H9 (cell line): Measurements from ENCODE around the gene C5orf58. TPM values are rescaled to one million over a fixed set of nuclear protein-coding genes. Genes with fewer than 3 reads are reported as not detected.

Experiments
- DNase-seq: peaks from one replicate; pipeline ENCODE4 v3.0.0-alpha.2; 2017
- H2AFZ ChIP-seq: one replicate; pipeline ENCODE4 v1.6.1; 2013; ENCODE audit warnings: mild to moderate bottlenecking, low read length, control low read depth, moderate library complexity
- H2AK5ac ChIP-seq: 2 replicates; pipeline ENCODE4 v1.6.1; 2013; ENCODE audit warnings: low read length, control low read depth, mixed read lengths; ENCODE audit not compliant: insufficient read length
- H2BK120ac ChIP-seq: one replicate; pipeline ENCODE4 v1.6.1; 2013; ENCODE audit warnings: low read depth, mild to moderate bottlenecking, low read length, control low read depth, inconsistent platforms; ENCODE audit not compliant: poor library complexity, severe bottlenecking
- H2BK12ac ChIP-seq: 2 replicates; pipeline ENCODE4 v1.6.1; 2013; ENCODE audit warnings: low read length, control low read depth, mixed read lengths, low read depth; ENCODE audit not compliant: insufficient read length
- H2BK15ac ChIP-seq: 2 replicates; pipeline ENCODE4 v1.6.1; 2013; ENCODE audit warnings: low read depth, low read length, control low read depth
- H2BK20ac ChIP-seq: one replicate; pipeline ENCODE4 v1.6.1; 2013; ENCODE audit warnings: low read depth, mild to moderate bottlenecking, low read length, control low read depth, inconsistent platforms; ENCODE audit not compliant: poor library complexity, severe bottlenecking
- H2BK5ac ChIP-seq: 2 replicates; pipeline ENCODE4 v1.6.1; 2013; ENCODE audit warnings: low read length, control low read depth, mixed read lengths; ENCODE audit not compliant: insufficient read length
- H3K14ac ChIP-seq: 2 replicates; pipeline ENCODE4 v1.6.1; 2013; ENCODE audit warnings: low read length, control low read depth; ENCODE audit not compliant: insufficient read depth
- H3K18ac ChIP-seq: 2 replicates; pipeline ENCODE4 v1.6.1; 2013; ENCODE audit warnings: low read depth, mild to moderate bottlenecking, mixed read lengths, low read length, control low read depth; ENCODE audit not compliant: insufficient read length
- H3K23ac ChIP-seq: 2 replicates; pipeline ENCODE4 v1.6.1; 2013; ENCODE audit warnings: low read length, control low read depth, mixed read lengths, low read depth; ENCODE audit not compliant: insufficient read length
- H3K23me2 ChIP-seq: 2 replicates; pipeline ENCODE4 v1.6.1; 2013; ENCODE audit warnings: low read depth, mild to moderate bottlenecking, mixed read lengths, low read length, control low read depth; ENCODE audit not compliant: insufficient read length, poor library complexity, severe bottlenecking
- H3K27ac ChIP-seq: 2 replicates; pipeline ENCODE4 v1.5.1; 2013; ENCODE audit warnings: low read length, control low read depth, mixed read lengths, low read depth; ENCODE audit not compliant: insufficient read length
- H3K27me3 ChIP-seq: 2 replicates; pipeline ENCODE4 v1.6.1; 2013; ENCODE audit warnings: low read length, control low read depth, inconsistent platforms; ENCODE audit not compliant: insufficient read depth
- H3K4ac ChIP-seq: 2 replicates; pipeline ENCODE4 v1.6.1; 2013; ENCODE audit warnings: low read depth, mild to moderate bottlenecking, control low read depth, inconsistent platforms, low read length, moderate library complexity
- H3K4me1 ChIP-seq: 2 replicates; pipeline ENCODE4 v1.6.1; 2013; ENCODE audit warnings: low read length, control low read depth, inconsistent platforms; ENCODE audit not compliant: insufficient read depth
- H3K4me2 ChIP-seq: 2 replicates; pipeline ENCODE4 v1.6.1; 2013; ENCODE audit warnings: low read length, control low read depth, mixed read lengths; ENCODE audit not compliant: insufficient read length, insufficient read depth
- H3K56ac ChIP-seq: 2 replicates; pipeline ENCODE4 v1.6.1; 2013; ENCODE audit warnings: low read depth, mild to moderate bottlenecking, mixed read lengths, low read length, control low read depth; ENCODE audit not compliant: insufficient read length
- H3K79me1 ChIP-seq: 2 replicates; pipeline ENCODE4 v1.6.1; 2013; ENCODE audit warnings: low read depth, mild to moderate bottlenecking, moderate library complexity, low read length, control low read depth, inconsistent platforms; ENCODE audit not compliant: insufficient read depth, poor library complexity, severe bottlenecking
- H3K79me2 ChIP-seq: 2 replicates; pipeline ENCODE4 v1.6.1; 2013; ENCODE audit warnings: low read length, control low read depth, inconsistent platforms; ENCODE audit not compliant: insufficient read depth
- H3K9ac ChIP-seq: 2 replicates; pipeline ENCODE4 v1.6.1; 2013; ENCODE audit warnings: low read length, control low read depth, mixed read lengths; ENCODE audit not compliant: insufficient read length; ENCODE audit errors: extremely low read depth
- H3K9me3 ChIP-seq: one replicate; pipeline ENCODE4 v1.6.1; 2013; ENCODE audit warnings: low read depth, low read length, inconsistent platforms; ENCODE audit not compliant: control insufficient read depth
- H3T11ph ChIP-seq: one replicate; pipeline ENCODE4 v1.6.1; 2013; ENCODE audit warnings: mild to moderate bottlenecking, low read length, control low read depth, inconsistent platforms
- H4K20me1 ChIP-seq: one replicate; pipeline ENCODE4 v1.6.1; 2013; ENCODE audit not compliant: control insufficient read depth, insufficient read length, insufficient read depth
- H4K5ac ChIP-seq: 2 replicates; pipeline ENCODE4 v1.6.1; 2013; ENCODE audit warnings: low read depth, mild to moderate bottlenecking, mixed read lengths, low read length, control low read depth; ENCODE audit not compliant: insufficient read length
- H4K8ac ChIP-seq: replicated peaks from 2 replicates; pipeline ENCODE4 v1.6.1; 2013; ENCODE audit warnings: low read length, control low read depth, mixed read lengths, low read depth; ENCODE audit not compliant: insufficient read length
- H4K91ac ChIP-seq: 2 replicates; pipeline ENCODE4 v1.6.1; 2013; ENCODE audit warnings: low read depth, mild to moderate bottlenecking, moderate library complexity, mixed read lengths, low read length, control low read depth; ENCODE audit not compliant: insufficient read length
- H3K27ac Mint-ChIP-seq, 3 experiments: 2 replicates in 2 of 3; 3 replicates in 1 of 3; pipeline ENCODE4 v1.8.0; 2020 to 2021; ENCODE audit warnings: mixed read lengths in 3 of 3, mild to moderate bottlenecking in 1 of 3, moderate library complexity in 1 of 3
- H3K27me3 Mint-ChIP-seq: 2 replicates; pipeline ENCODE4 v1.8.0; 2021; ENCODE audit warnings: low read depth, mild to moderate bottlenecking, moderate library complexity, mixed read lengths
- H3K36me3 Mint-ChIP-seq, 3 experiments: 2 replicates in 2 of 3; 3 replicates in 1 of 3; pipeline ENCODE4 v1.8.0; 2020 to 2021; ENCODE audit warnings: low read depth in 3 of 3, mixed read lengths in 3 of 3; ENCODE audit not compliant: insufficient read depth in 1 of 3
- H3K4me1 Mint-ChIP-seq, 2 experiments: 2 replicates each; pipeline ENCODE4 v1.8.0; 2020; ENCODE audit warnings: mixed read lengths in 2 of 2
- H3K4me3 Mint-ChIP-seq, 2 experiments: 2 replicates in 1 of 2; 3 replicates in 1 of 2; pipeline ENCODE4 v1.8.0; 2020 to 2021; ENCODE audit warnings: mild to moderate bottlenecking in 2 of 2, mixed read lengths in 2 of 2, moderate library complexity in 1 of 2
- H3K9me3 Mint-ChIP-seq, 2 experiments: 2 replicates in 1 of 2; 3 replicates in 1 of 2; pipeline ENCODE4 v1.8.0; 2020; ENCODE audit warnings: mild to moderate bottlenecking in 2 of 2, mixed read lengths in 2 of 2, moderate library complexity in 1 of 2
- WGBS: extraction: QIAGEN DNeasy Blood & Tissue Kit; methylation state at CpG from one replicate; pipeline ENCODE4 v1.1.7; 2013; ENCODE audit warnings: missing lambda C conversion rate, low lambda C conversion rate, mixed read lengths; ENCODE audit not compliant: insufficient read length; ENCODE audit errors: extremely low coverage; 5-methylcytosine and 5-hydroxymethylcytosine counted together
- total RNA-seq: library from RNA; stranded (reverse); gene quantifications from 2 replicates; pipeline ENCODE4 v1.2.1, GENCODE V29; 2021
- TF ChIP-seq, protein P1 (sequence below): fragments of 200-600 bp; sonication (generic); conservative IDR thresholded peaks from 3 replicates; pipeline ENCODE4 v1.8.0; 2021; ENCODE audit warnings: antibody characterized with exemption, mild to moderate bottlenecking

The C5orf58 gene
- total RNA-seq, 1 experiment from 2014 or later = 0.90 TPM

DNA sequence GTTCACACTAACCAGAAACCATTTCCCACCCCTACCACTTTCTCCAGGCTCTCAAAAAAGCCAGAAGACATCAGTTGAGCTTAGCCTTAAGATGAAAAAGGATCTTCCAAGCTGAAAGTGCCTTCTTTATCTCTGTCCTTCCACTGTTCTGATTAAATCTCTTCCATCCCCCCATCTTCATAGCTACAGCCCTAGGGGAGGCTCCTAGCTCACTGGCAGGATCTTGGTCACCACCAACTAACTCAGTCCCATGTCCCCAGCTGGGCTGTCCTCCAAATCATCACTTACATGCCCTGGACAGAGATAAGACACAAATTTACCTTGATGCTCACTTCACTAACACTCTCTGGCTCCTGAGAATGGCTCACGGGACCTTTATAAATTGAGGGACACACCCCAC lies 50.5 kb downstream of the C5orf58 start:
- Mint-ChIP-seq H3K27me3 (peaks cover 7% of the 10 kb centered on the region), H3K36me3 (peaks cover 7 to 21% (median 13%) of the 10 kb centered on the region in 3 experiments), H3K9me3 (peaks cover 19 to 29% of the 10 kb centered on the region in 2 experiments), H3K4me3 (no peak overlapping the region), H3K27ac (no peak overlapping the region), H3K4me1 (peaks cover 52 to 56% of the 10 kb centered on the region in 2 experiments)
- H3K27me3 ChIP-seq = no peaks in the 10 kb centered on the region
- no peak overlapping the region for H2AFZ ChIP-seq
- no peak overlapping the region for H3K18ac ChIP-seq
- no peak overlapping the region for H4K8ac ChIP-seq
- TF ChIP-seq, protein P1, sequence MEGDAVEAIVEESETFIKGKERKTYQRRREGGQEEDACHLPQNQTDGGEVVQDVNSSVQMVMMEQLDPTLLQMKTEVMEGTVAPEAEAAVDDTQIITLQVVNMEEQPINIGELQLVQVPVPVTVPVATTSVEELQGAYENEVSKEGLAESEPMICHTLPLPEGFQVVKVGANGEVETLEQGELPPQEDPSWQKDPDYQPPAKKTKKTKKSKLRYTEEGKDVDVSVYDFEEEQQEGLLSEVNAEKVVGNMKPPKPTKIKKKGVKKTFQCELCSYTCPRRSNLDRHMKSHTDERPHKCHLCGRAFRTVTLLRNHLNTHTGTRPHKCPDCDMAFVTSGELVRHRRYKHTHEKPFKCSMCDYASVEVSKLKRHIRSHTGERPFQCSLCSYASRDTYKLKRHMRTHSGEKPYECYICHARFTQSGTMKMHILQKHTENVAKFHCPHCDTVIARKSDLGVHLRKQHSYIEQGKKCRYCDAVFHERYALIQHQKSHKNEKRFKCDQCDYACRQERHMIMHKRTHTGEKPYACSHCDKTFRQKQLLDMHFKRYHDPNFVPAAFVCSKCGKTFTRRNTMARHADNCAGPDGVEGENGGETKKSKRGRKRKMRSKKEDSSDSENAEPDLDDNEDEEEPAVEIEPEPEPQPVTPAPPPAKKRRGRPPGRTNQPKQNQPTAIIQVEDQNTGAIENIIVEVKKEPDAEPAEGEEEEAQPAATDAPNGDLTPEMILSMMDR = no peak
- no peak overlapping the region for H2AK5ac ChIP-seq
- peaks cover 19% of the 10 kb centered on the region; the same call in 1 of the 2 replicates for H3K4me1 ChIP-seq
- peaks cover 3% of the 10 kb centered on the region for H3K23me2 ChIP-seq
- no peak overlapping the region for H2BK20ac ChIP-seq
- no peak overlapping the region for H2BK5ac ChIP-seq
- no peak overlapping the region for H2BK12ac ChIP-seq
- H2BK15ac ChIP-seq = no peak overlapping the region
- H3K56ac ChIP-seq = no peak overlapping the region
- H3K79me2 ChIP-seq = no peaks in the 10 kb centered on the region
- no peak overlapping the region for H3K23ac ChIP-seq
- no peak overlapping the region for H3K27ac ChIP-seq
- H4K5ac ChIP-seq = no peak overlapping the region
- H4K20me1 ChIP-seq = no peaks in the 10 kb centered on the region
- H3K4me2 ChIP-seq = no peak overlapping the region
- no peak overlapping the region for H2BK120ac ChIP-seq
- no peaks in the 10 kb centered on the region for H3K79me1 ChIP-seq
- H3K14ac ChIP-seq = no peak overlapping the region
- WGBS = no CpG with 5 or more reads among the region's 1 CpG
- H3K4ac ChIP-seq = no peak overlapping the region
- no peak overlapping the region for H3K9ac ChIP-seq
- DNase-seq = no peak
- H3K9me3 ChIP-seq = peaks cover 14% of the 10 kb centered on the region
- H4K91ac ChIP-seq = no peak overlapping the region
- no peak overlapping the region for H3T11ph ChIP-seq
